T follicular helper cell (primary cell): ENCODE data around the gene RNF149.
A peak's percentile ranks its signal among the peaks of the same experiment; 100 is the strongest.
"Not testable (repeated sequence)": the region's sequence is repeated elsewhere in the genome, so short reads cannot be mapped to it uniquely, and the experiment has no call there.

Experiments
- DNase-seq: peaks from one replicate; pipeline ENCODE4 v3.0.0-alpha.2; 2020; ENCODE audit warnings: low read depth
- total RNA-seq, 2 experiments: gene quantifications; one replicate each; lab custom pipeline; 2026; lab: John Stamatoyannopoulos, UW

Gene RNF149, protein sequence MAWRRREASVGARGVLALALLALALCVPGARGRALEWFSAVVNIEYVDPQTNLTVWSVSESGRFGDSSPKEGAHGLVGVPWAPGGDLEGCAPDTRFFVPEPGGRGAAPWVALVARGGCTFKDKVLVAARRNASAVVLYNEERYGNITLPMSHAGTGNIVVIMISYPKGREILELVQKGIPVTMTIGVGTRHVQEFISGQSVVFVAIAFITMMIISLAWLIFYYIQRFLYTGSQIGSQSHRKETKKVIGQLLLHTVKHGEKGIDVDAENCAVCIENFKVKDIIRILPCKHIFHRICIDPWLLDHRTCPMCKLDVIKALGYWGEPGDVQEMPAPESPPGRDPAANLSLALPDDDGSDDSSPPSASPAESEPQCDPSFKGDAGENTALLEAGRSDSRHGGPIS
- total RNA-seq, result 120 to 191 reads per million in 2 experiments

GRCh38 chr2:101308432-101309210, at the start of gene RNF149:
Gene RNF149 (minus strand): TSS chr2:101308701. CDS start chr2:101308588, 113 bp downstream.
- DNase-seq, result peak; percentile 84

DNA sequence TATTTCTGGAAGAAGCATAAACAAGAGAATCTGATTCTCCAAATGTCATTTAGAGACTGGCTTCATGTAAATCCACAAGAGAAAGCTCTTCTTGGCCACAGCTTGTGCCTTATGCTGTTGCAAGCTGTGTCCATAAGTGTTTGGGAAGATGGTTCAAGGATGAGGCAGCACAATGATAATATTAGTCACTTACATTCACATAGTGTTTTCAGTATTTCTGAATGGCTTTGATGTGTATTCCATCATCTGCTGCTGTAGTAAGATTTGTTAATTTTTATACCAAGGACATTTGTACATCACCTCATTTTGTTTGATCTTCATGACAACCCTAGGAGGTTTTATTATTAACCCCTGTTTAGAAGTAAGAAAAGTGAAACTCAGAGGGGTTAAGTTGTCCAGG, 48.9 kb upstream of the RNF149 start:
- no peak for DNase-seq

DNA sequence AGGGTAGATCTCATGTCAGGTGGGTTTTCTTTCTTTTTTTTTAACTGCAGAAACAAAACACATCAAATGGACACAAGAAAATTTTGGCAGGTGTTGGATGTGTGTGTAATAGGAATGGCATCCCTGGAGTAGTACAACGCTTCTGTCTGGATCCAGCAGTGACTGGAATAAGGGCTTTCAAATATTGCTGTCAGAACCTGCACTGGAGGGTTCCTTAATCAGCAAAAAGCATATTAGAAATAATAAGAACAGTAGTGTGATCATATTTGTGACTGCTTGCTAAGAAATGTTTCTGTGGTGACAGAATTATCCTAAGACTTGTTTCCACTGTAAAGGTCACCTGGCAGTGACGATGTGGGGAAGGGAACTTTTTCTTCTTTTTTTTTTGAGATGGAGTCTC, 48.0 kb upstream of the RNF149 start:
- no peak for DNase-seq

- no peak for DNase-seq
These were observed 47.6 kb upstream of the RNF149 start for GRCh38 chr2:101356055-101356454.

DNA sequence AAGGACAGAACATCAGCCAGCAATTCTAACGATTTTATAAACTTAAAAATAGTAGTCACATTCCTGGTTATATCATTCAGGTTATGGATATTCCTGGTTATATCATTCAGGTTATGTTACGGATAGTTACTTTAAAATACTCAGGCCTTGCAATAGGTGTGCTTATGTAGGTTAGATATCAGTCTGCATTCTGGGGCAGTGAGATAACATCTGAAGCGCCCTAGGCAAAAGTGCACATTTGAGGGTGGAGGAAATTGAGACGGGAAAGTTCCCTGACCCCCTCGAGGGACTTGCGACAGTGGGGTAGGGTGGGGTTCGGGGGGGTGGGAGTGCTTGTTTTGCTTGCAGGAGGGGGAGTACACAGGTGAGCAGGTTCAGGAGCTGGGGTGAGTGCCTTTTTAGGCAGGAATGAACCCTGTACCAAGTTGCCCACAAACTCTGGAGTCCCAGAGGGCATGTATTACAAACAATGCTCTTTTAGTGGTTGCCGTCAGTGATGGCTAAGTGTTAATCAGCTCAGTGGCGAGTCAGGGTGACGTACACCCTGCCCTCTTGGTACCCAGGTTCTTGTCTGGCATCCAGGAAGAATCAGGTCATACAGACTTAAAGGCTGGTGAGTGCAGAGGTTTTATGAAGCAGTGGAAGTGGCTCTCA, 47.0 kb upstream of the RNF149 start:
- no peak for DNase-seq

GRCh38 chr2:101354420-101355311, 46.2 kb upstream of the RNF149 start:
- DNase-seq, result no peak

GRCh38 chr2:101352631-101353030, 44.1 kb upstream of the RNF149 start:
- DNase-seq, result not testable (repeated sequence)

DNA sequence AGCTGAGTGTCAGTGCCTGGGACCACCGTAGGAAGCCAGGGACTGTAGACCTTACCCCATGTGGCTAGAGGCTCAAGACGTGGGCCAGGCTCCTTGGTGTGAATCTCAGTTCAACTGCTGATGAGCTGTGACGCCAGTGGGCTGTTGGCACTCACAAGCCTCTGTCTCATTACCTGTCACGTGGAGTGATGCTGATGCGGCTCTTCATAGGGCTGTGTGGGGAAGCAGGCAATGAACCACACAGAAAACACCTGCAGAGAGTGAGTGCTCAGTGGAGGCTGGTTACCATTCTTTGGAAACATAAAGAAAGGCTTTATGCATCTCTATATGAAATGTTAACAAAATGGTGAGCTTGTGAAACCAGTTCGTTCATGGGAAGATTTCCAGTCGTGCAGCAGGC, 42.7 kb upstream of the RNF149 start:
- no peak for DNase-seq

DNA sequence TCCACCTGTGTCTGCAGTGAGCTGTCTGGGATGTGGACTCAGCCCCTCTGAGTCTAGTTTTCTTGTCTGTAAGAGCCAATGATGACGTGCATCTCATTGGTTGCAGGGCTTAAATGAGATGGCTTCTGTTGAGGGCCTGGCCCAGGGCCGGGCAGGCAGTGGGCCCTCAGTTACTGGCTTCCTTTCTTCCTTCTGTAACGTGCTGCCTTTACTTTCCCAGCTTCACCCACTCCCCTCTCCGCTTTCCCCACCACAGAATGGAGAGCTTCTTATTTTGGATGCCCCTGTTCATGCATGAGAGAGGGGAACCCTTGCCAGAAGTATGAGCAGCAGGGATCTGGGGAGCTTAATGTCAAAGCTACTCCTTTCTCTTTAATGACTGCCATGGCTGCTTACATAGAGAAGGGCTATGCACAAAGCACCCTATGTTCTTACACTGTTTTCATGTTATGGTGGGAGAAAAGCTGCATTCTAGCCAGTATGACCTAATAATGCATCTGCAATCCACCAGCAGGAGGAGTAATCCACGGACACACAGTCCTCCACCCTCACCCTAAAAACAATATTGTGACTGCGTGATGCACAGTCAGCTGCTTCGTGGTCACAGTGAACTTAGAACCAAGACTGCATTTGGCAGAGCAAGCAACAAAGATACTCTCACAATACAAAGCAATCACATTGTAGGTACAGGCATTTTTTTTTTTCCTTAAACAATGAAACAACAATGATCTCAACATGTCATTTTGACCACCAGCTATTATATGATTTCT, 41.6 kb upstream of the RNF149 start:
- DNase-seq, result no peak

DNA sequence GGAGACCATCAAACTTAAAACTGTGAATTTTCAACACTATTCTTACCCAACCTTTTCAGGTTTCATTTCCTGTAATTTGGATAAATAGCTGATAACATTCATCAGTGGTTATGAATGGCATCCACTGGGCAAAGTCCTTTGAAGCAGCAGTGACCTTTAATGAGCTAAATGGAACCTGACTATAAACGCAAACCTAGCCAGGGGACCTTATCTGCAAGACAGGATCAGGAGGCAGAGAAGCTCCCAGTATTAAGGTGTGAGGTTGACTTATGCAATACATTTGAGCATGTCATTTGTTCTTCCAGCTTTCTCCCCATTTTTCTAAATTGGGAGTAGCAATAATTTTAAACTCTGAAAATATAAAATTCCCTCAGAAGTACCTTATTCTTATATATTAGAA, 40.4 kb upstream of the RNF149 start:
- no peak for DNase-seq

DNA sequence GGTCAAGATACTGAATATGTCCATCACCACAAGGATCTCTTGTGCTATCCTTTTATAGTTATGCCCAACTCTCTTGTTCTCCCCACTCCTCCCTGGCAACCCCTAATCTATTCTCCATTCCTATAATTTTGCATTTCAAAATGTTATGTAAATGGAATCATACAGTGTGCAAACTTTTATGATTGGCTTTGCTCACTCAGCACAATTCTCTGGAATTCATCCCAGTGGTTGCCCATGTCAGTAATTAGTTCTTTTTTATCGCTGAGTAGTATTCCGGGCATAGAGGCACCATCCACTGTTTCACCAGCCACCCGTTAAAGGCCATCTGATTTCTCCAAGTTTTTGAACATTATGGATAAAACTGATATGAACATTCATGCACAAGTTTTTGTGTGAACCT, 38.4 kb upstream of the RNF149 start:
- no peak for DNase-seq

DNA sequence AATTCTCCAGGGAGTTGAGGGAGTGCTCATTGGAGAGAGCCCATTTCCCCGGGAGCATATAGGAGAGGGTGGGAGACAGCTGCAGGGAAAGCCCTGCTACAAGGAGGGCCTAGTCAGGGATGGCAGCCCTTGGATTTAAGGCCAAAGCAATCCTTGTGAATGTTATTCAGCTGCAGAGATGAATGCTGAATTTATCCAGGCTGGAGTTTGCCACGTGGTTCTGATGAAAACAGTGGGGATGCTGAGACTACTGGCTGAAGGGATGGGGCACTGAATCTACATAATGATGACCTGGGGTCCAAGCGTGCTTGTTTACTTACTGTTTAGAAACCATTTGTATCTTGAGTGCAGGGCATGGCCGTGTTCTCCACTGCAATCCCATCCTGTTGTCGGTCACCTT, 35.6 kb upstream of the RNF149 start:
- no peak for DNase-seq

GRCh38 chr2:101342625-101343008, 34.1 kb upstream of the RNF149 start:
- DNase-seq, result no peak

GRCh38 chr2:101341901-101342624, 33.6 kb upstream of the RNF149 start:
- DNase-seq, result peak; percentile 46

DNA sequence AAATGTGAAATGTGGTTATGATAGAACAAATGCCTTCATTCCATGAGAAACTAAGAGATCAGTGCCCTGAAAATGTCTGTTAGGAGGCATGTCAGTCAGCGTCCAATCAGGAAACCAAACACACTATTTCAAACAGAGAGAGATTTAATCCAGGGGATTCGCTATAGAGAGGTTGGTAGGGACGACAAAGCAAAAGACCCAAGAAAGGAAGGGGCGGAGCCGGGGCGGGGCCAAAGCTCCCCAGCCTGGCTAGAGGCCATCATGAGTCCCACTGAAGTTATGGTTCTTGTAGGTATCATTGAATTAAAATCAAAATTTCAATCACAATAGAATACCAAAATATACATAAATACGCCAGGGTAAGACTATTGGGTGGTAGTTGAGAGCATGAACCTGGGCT, 32.9 kb upstream of the RNF149 start:
- no peak for DNase-seq

GRCh38 chr2:101340141-101340551, 31.6 kb upstream of the RNF149 start:
- no peak for DNase-seq

DNA sequence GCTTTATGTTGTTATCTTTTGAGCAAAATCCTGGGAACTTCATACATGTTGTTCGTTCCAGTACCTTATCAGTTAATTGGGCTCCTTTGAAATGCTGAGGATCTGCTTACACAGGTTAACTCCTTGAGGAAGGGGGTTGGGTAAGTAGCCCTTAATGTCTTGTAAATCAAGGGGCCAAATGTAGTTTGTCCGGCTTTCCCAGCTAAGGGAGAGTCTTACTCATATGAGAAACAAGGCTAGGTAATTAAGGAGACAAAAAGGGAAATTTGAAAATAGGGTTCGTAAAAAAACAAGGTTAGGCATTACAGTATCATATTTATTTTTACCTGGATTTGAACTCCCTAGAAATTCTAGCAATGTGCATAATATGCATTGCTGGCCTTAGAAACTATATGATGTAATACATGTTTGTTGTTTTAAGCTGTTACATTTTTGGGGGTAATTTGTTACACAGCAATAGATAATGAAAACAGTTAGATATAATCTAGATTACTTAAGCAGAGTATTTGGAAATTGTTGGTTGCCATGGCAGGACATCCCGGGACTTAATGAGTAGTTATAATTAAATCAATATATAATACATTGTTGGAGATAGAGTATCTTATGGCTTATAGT, 30.9 kb upstream of the RNF149 start:
- DNase-seq, result no peak

- no peak for DNase-seq
These were observed 29.4 kb upstream of the RNF149 start for GRCh38 chr2:101337877-101338276.

DNA sequence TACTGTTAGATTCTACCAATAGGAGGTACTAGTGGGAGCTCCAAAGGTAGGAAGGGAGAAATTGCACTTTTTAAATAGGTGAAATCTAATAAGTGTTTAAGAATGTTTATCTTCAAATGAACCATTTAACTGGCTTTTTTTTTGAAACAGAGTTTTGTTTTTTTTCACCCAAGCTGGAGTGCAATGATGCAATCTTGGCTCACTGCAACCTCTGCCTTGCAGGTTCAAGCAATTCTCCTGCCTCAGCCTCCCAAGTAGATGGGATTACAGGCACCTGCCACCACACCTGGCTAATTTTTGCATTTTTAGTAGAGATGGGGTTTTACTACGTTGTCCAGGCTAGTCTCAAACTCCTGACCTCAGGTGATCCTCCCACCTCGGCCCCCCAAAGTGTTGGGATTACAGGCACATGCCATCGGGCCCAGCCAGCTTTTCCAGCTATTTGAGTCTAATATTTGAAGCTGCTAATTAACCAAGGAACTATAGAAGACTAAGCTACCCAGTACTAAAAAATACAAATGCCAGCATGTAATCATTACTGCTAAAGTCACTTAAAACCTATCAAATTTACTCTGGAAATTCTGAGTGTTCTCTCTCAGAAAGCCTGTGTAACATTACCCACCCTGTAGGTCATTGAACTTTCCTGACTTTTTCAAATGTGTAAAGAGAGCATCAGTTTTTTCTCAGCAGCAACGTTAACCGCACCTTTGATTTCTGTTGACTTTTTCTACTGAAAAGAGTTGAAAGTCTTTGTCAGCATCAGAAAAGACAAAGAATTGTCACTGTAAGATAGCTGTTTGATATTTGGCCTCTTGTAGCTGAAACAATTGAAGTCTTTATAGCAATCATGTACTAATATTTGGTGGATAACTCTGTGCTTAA, 24.6 kb upstream of the RNF149 start:
- no peak for DNase-seq
